WI38 (cell line): ENCODE measurements around the gene LRBA.

Source experiments
- H3K4me3 ChIP-seq: 2 replicates; pipeline ENCODE4 v1.5.1; 2011; ENCODE audit warnings: low read depth, mild to moderate bottlenecking, control low read depth, low read length
- CTCF ChIP-seq: IDR thresholded peaks from 2 replicates; pipeline ENCODE4 v1.5.1; 2012; ENCODE audit warnings: low read depth, mild to moderate bottlenecking, control low read depth, low read length

LRBA gene

DNA sequence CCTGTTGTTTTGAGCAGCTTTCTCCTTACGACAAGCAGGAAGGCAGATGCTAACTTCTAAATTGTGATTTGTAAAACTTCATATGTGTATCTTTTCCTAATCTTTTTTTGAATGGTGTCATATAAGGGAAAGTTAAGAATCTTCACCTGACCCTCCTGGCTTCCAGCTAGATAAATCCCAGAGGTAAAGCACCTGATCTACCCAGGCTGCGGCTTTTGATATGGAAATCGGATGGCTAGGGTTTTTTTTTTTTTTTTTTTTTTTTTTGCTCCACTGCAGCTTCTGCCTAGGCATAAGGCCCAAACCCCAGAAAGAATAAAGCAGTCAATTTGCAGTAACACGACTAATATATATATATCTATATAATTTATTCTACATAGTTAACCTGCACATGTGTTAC is 423.2 kb downstream of the LRBA start:
- H3K4me3 ChIP-seq = no peak overlapping the region
- no peak for TF ChIP-seq CTCF

DNA sequence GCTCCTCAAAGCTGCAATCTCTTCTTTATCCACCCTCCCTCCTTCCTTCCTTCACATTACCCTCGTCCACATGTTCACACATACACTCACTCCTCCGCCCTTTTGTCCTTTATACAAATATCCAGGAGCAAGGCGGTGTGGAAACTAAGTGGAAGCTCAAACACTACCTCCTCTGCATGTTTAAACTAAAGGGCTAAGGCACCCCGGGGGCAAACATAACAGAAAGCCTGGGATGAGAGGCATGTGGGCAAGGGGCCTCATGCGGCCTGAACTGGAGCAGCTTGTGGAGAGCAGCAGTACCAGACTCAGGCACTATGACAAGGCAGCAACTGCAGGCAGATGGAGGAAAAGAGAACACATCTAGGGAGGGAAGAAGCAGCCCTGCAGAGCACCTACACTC is 423.7 kb downstream of the LRBA start:
- TF ChIP-seq CTCF = no peak
- H3K4me3 ChIP-seq = no peak overlapping the region

GRCh38 chr4:150590631-150591030 is 424.5 kb downstream of the LRBA start:
- H3K4me3 ChIP-seq = no peak overlapping the region
- TF ChIP-seq CTCF = no peak

- no peak overlapping the region for H3K4me3 ChIP-seq
- TF ChIP-seq CTCF = no peak
Measured at GRCh38 chr4:150589157-150589556, 425.9 kb downstream of the LRBA start.

DNA sequence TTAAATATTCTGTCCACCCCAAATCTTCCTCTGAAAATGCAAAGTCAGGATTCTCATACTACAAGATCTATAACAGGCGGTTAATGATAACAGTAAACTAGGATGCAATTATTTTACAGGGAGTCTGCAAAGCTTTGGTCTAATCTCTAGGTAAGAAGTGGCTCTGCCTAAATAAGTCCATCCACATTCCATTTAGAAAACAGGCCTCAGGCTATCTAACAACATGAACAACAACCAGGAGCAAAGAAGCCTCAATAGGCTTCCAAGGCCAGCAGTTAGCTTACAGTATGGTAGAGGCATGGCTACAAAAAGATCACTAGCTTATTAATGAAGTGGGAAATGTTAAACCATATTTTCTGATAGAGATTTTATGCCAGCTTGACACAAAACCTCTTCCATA is 426.8 kb downstream of the LRBA start:
- TF ChIP-seq CTCF = no peak
- no peak overlapping the region for H3K4me3 ChIP-seq

DNA sequence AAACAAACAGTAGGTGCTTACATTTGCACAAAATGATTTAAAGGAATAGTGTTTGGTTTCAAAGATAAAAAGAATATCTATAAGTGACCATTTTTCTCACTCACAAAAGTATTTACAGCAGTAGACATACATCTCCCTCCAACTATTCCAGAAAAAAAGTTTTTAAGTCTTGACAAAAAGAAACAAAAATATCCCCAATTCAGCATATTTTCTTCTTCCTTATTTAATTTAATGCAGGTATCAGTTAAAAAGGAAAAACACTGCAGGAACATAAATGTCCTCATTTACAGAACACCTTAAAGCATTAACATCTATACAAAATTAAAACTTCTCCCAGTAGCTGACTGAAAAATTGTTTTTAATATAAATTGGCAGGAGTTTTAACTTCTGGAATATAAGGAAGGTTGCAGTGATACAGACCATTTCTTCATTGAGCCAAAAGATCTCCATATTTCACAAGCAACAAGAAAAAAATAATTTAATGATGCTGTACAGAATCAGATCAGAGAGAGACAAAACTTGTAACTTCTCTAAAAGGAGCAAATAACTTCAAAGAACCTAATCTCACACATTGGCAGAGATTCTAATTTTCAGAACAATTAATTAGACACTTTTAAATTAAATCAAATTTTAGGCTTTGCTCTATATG is 428.8 kb downstream of the LRBA start:
- no peak overlapping the region for H3K4me3 ChIP-seq
- no peak for TF ChIP-seq CTCF

GRCh38 chr4:150585611-150586010 is 429.5 kb downstream of the LRBA start:
- no peak for TF ChIP-seq CTCF
- H3K4me3 ChIP-seq = no peak overlapping the region
